Colon (tissue), 2 donors: Measurements from ENCODE around the gene PDP2.
"Not testable (repeated sequence)": the region's sequence is repeated elsewhere in the genome, so short reads cannot be mapped to it uniquely, and the experiment has no call there.

Experiments
- FAIRE-seq: peaks from 2 replicates; lab custom pipeline; 2012; peaks lifted over from hg19 to GRCh38; lab: Jason Lieb, UNC
- donor health status: control.
- donor health status: control.

PDP2 gene

GRCh38 chr16:66888647-66889615, 8.6 kb downstream of the PDP2 start:
- FAIRE-seq, result no peak

GRCh38 chr16:66889622-66890021, 9.3 kb downstream of the PDP2 start:
- no peak for FAIRE-seq

GRCh38 chr16:66890799-66891198, 10.5 kb downstream of the PDP2 start:
- no peak for FAIRE-seq

GRCh38 chr16:66891360-66891759, 11.0 kb downstream of the PDP2 start:
- FAIRE-seq, result no peak

GRCh38 chr16:66891797-66892196, 11.5 kb downstream of the PDP2 start:
- FAIRE-seq, result no peak

GRCh38 chr16:66894055-66894454, 13.7 kb downstream of the PDP2 start:
- no peak for FAIRE-seq

GRCh38 chr16:66894948-66895688, 14.8 kb downstream of the PDP2 start:
- no peak for FAIRE-seq

- FAIRE-seq, result no peak
Observed at GRCh38 chr16:66895689-66895979, 15.3 kb downstream of the PDP2 start.

- no peak for FAIRE-seq
Observed at GRCh38 chr16:66895999-66896398, 15.7 kb downstream of the PDP2 start.

- FAIRE-seq, result not testable (repeated sequence)
Observed at GRCh38 chr16:66896682-66897081, 16.4 kb downstream of the PDP2 start.

- no peak for FAIRE-seq
Observed at GRCh38 chr16:66898207-66898606, 17.9 kb downstream of the PDP2 start.

GRCh38 chr16:66898933-66899309, 18.6 kb downstream of the PDP2 start:
- FAIRE-seq, result no peak

GRCh38 chr16:66899310-66899944, 19.1 kb downstream of the PDP2 start:
- FAIRE-seq, result no peak

GRCh38 chr16:66899945-66900710, 19.8 kb downstream of the PDP2 start:
- FAIRE-seq, result no peak

- no peak for FAIRE-seq
Observed at GRCh38 chr16:66900721-66901441, 20.6 kb downstream of the PDP2 start.

- FAIRE-seq, result no peak
Observed at GRCh38 chr16:66901626-66902025, 21.3 kb downstream of the PDP2 start.

GRCh38 chr16:66902648-66903543, 22.6 kb downstream of the PDP2 start:
- no peak for FAIRE-seq

GRCh38 chr16:66903544-66904427, 23.5 kb downstream of the PDP2 start:
- no peak for FAIRE-seq

- no peak for FAIRE-seq
Observed at GRCh38 chr16:66904428-66904845, 24.1 kb downstream of the PDP2 start.
